ENCODE results near the gene GADL1. TPM values are rescaled to one million over a fixed set of nuclear protein-coding genes. Genes with fewer than 3 reads are reported as not detected.

GADL1 gene
- total RNA-seq, 1 experiment from 2014 or later: 0.09 TPM

DNA sequence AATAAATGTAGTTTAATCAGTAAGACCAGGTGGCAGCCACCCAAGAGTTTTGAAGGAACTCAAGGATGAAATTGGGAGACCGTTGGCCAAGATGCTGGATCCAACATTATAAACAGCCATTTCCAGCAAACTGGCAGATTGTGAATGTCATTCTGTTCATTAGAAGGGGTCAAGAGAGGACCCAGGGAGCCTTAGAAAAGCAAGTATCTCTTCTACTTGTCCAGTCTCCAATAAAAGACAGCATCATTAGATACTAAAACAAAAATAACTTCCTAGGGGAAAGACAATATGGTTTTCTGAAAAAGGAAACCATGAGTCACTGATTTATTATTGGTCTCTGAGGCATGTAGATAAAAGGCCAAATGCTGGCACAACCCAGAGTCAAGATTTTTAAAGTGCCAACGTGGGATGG lies 67.9 kb downstream of the GADL1 start:
- H2BK120ac ChIP-seq (ENCODE audit: low read depth, low read length, poor library complexity, severe bottlenecking): no peak overlapping the region
- no peak overlapping the region for H2BK12ac ChIP-seq (ENCODE audit: insufficient read length, low read depth, low read length)
- Mint-ChIP-seq H3K4me1 (peaks cover 0 to 7% of the 10 kb centered on the region in 2 experiments; a peak in 3 of 4 replicates), H3K27ac (no peak overlapping the region), H3K27me3 (ENCODE audit: low read depth) (no peaks in the 10 kb centered on the region), H3K4me3 (no peak overlapping the region), H3K36me3 (ENCODE audit: insufficient read depth in 1 of 3, low read depth in 3 of 3) (no peaks in the 10 kb centered on the region), H3K9me3 (no peaks in the 10 kb centered on the region; a peak in 1 of 5 replicates)
- H3K9ac ChIP-seq (ENCODE audit: extremely low read depth, insufficient read length, low read length): no peak overlapping the region
- no peaks in the 10 kb centered on the region for H3K79me2 ChIP-seq (ENCODE audit: insufficient read depth, low read length)
- TF ChIP-seq, protein P1, sequence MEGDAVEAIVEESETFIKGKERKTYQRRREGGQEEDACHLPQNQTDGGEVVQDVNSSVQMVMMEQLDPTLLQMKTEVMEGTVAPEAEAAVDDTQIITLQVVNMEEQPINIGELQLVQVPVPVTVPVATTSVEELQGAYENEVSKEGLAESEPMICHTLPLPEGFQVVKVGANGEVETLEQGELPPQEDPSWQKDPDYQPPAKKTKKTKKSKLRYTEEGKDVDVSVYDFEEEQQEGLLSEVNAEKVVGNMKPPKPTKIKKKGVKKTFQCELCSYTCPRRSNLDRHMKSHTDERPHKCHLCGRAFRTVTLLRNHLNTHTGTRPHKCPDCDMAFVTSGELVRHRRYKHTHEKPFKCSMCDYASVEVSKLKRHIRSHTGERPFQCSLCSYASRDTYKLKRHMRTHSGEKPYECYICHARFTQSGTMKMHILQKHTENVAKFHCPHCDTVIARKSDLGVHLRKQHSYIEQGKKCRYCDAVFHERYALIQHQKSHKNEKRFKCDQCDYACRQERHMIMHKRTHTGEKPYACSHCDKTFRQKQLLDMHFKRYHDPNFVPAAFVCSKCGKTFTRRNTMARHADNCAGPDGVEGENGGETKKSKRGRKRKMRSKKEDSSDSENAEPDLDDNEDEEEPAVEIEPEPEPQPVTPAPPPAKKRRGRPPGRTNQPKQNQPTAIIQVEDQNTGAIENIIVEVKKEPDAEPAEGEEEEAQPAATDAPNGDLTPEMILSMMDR (conservative IDR thresholded peaks at IDR 0.05): no peak
- no peak overlapping the region for H2BK5ac ChIP-seq (ENCODE audit: insufficient read length, low read length)
- no peak overlapping the region for H3K27ac ChIP-seq (ENCODE audit: insufficient read length, low read depth, low read length)
- no peak overlapping the region for H2BK20ac ChIP-seq (ENCODE audit: low read depth, low read length, poor library complexity, severe bottlenecking)
- no peak overlapping the region for H4K91ac ChIP-seq (ENCODE audit: insufficient read length, low read depth, low read length)
- no peaks in the 10 kb centered on the region for H3K4me1 ChIP-seq (ENCODE audit: insufficient read depth, low read length)
- H2AK5ac ChIP-seq (ENCODE audit: insufficient read length, low read length): no peak overlapping the region
- no peaks in the 10 kb centered on the region for H3K9me3 ChIP-seq (ENCODE audit: control insufficient read depth, low read depth, low read length)
- no peak overlapping the region for H2AFZ ChIP-seq (ENCODE audit: low read length)
- no peak overlapping the region for H3K4me2 ChIP-seq (ENCODE audit: insufficient read depth, insufficient read length, low read length)
- H3K18ac ChIP-seq (ENCODE audit: insufficient read length, low read depth, low read length): no peak overlapping the region
- H3K14ac ChIP-seq (ENCODE audit: insufficient read depth, low read length): no peak overlapping the region
- no peaks in the 10 kb centered on the region for H3K27me3 ChIP-seq (ENCODE audit: insufficient read depth, low read length)
- no peak overlapping the region for H3K4ac ChIP-seq (ENCODE audit: low read depth, low read length)
- no peak for DNase-seq
- H3K79me1 ChIP-seq (ENCODE audit: insufficient read depth, low read depth, low read length, poor library complexity, severe bottlenecking): no peaks in the 10 kb centered on the region
- H3K23ac ChIP-seq (ENCODE audit: insufficient read length, low read depth, low read length): no peak overlapping the region
- WGBS (ENCODE audit: extremely low coverage, insufficient read length, low lambda C conversion rate): no CpG with 5 or more reads among the region's 2 CpGs
- no peak overlapping the region for H4K5ac ChIP-seq (ENCODE audit: insufficient read length, low read depth, low read length)
- H3K23me2 ChIP-seq (ENCODE audit: insufficient read length, low read depth, low read length, poor library complexity, severe bottlenecking): no peaks in the 10 kb centered on the region
- H2BK15ac ChIP-seq (ENCODE audit: low read depth, low read length): no peak overlapping the region
- H4K20me1 ChIP-seq (ENCODE audit: control insufficient read depth, insufficient read depth, insufficient read length): no peaks in the 10 kb centered on the region
- no peak overlapping the region for H3T11ph ChIP-seq (ENCODE audit: low read length)
- no peak overlapping the region for H4K8ac ChIP-seq (replicated peaks; ENCODE audit: insufficient read length, low read depth, low read length)
- no peak overlapping the region for H3K56ac ChIP-seq (ENCODE audit: insufficient read length, low read depth, low read length)

All from H9 (cell line).